Activated CD4-positive, alpha-beta T cell treated with anti-CD3 and anti-CD28 coated beads, Interleukin-2, amount 10 ng/mL, durations not matched to agents 24 days and 14 days (primary cell): ENCODE data around the gene MPZL1. TPM values are rescaled to one million over a fixed set of nuclear protein-coding genes. Genes with fewer than 3 reads are reported as not detected.

Experiments
- DNase-seq: peaks from one replicate; pipeline ENCODE4 v3.0.0; 2022
- H3K27ac Mint-ChIP-seq: one replicate; pipeline ENCODE4 v1.8.0; 2022; ENCODE audit warnings: mild to moderate bottlenecking, mixed read lengths
- H3K27me3 Mint-ChIP-seq: one replicate; pipeline ENCODE4 v1.8.0; 2022; ENCODE audit warnings: mixed read lengths
- H3K36me3 Mint-ChIP-seq: one replicate; pipeline ENCODE4 v1.8.0; 2022; ENCODE audit warnings: low read depth, mild to moderate bottlenecking, mixed read lengths
- H3K4me1 Mint-ChIP-seq: one replicate; pipeline ENCODE4 v1.8.0; 2021; ENCODE audit warnings: mixed read lengths
- H3K4me3 Mint-ChIP-seq: one replicate; pipeline ENCODE4 v1.8.0; 2022; ENCODE audit warnings: mild to moderate bottlenecking, moderate library complexity, mixed read lengths
- H3K9me3 Mint-ChIP-seq: one replicate; pipeline ENCODE4 v1.8.0; 2021; ENCODE audit warnings: mixed read lengths
- intact Hi-C: fragments of 100-400 bp; cut with micrococcal nuclease; formaldehyde crosslinking; loops from one replicate; pipeline ENCODE4 v1.15.1; 2023
- total RNA-seq: library from RNA; stranded (reverse); gene quantifications from 2 replicates; pipeline ENCODE4 v1.2.3, GENCODE V29; 2022

Gene MPZL1
- 39.3 and 41.8 TPM in 2 replicates for total RNA-seq

GRCh38 chr1:167721617-167722151 is at the start of gene MPZL1:
Gene MPZL1 (plus strand): TSS chr1:167721982. CDS start chr1:167722152, 170 bp downstream.
- DNase-seq: peak; percentile 99
- intact Hi-C loops: loop anchor here (1.0 to 2.0 kb wide), 3 partner anchors 55 to 215 kb away; partner anchors contain the start of genes DCAF6 and MPC2
- Mint-ChIP-seq H3K9me3 (no peaks in the 10 kb centered on the region), H3K4me3 (peak within 1 kb of the TSS; percentile 96), H3K4me1 (peaks cover 66% of the 10 kb centered on the region), H3K27me3 (no peaks in the 10 kb centered on the region), H3K27ac (peak within 1 kb of the TSS; percentile 94), H3K36me3 (peaks cover 10% of the 10 kb centered on the region)

DNA sequence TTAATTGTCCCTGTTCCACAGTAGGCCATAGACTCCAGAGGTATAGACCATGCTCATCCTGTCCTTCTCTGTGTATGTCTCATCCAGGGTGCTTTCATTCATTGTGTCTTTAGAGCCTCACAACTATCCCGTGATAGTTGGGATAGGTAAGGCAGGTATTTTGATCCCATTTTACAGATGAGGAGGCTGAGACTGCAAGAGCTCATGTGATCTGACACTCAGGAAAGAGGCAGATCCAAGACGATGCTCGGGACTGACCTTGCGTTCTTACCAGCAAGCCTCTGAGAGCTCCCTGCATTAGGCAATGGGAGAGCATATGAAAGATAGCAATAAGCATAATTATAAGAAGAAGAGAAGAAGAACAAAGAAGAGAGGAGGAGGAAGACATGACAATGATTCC is 49.0 kb upstream of the MPZL1 start:
- Mint-ChIP-seq H3K27me3 (no peaks in the 10 kb centered on the region), H3K9me3 (no peaks in the 10 kb centered on the region), H3K36me3 (peaks cover 61% of the 10 kb centered on the region), H3K4me1 (peaks cover 41% of the 10 kb centered on the region), H3K4me3 (no peak overlapping the region), H3K27ac (no peak overlapping the region)
- intact Hi-C loops: no loop called here
- DNase-seq: no peak

GRCh38 chr1:167673265-167673664 is 48.5 kb upstream of the MPZL1 start:
- no peak for DNase-seq
- Mint-ChIP-seq H3K27ac (no peak overlapping the region), H3K27me3 (no peaks in the 10 kb centered on the region), H3K4me3 (no peak overlapping the region), H3K4me1 (peaks cover 39% of the 10 kb centered on the region), H3K36me3 (peaks cover 60% of the 10 kb centered on the region), H3K9me3 (no peaks in the 10 kb centered on the region)
- intact Hi-C loops: no loop called here

- Mint-ChIP-seq H3K27me3 (no peaks in the 10 kb centered on the region), H3K36me3 (peaks cover 54% of the 10 kb centered on the region), H3K4me1 (peaks cover 33% of the 10 kb centered on the region), H3K4me3 (no peak overlapping the region), H3K27ac (peak overlapping the region; percentile 15), H3K9me3 (no peaks in the 10 kb centered on the region)
- DNase-seq: no peak
- intact Hi-C loops: no loop called here
Measured at GRCh38 chr1:167674156-167674555, 47.6 kb upstream of the MPZL1 start.

DNA sequence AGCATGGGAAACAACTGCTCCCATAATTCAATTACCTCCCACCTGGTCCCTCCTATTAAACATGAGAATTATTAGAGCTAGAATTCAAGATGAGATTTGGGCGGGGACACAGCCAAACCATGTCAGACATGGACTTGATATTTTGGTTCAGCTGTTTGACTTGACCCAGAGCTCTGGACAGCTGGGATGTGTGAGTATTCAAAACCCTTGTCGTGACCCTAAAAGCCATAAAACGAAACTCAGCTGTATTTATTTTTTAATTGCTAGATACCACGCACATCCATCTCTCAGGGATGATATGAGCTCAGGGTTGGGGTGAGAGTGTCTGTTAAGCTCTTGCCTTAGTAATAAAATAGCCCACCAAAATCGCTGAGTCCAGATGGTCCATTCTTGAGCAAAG is 46.3 kb upstream of the MPZL1 start:
- no peaks in the 10 kb centered on the region for H3K9me3 Mint-ChIP-seq
- no peaks in the 10 kb centered on the region for H3K27me3 Mint-ChIP-seq
- H3K27ac Mint-ChIP-seq: no peak overlapping the region
- intact Hi-C loops: no loop called here
- H3K4me1 Mint-ChIP-seq: peaks cover 33% of the 10 kb centered on the region
- peaks cover 49% of the 10 kb centered on the region for H3K36me3 Mint-ChIP-seq
- no peak overlapping the region for H3K4me3 Mint-ChIP-seq
- DNase-seq: no peak

- Mint-ChIP-seq H3K27ac (peak overlapping the region; percentile 2), H3K4me1 (peaks cover 27% of the 10 kb centered on the region), H3K4me3 (no peak overlapping the region), H3K9me3 (no peaks in the 10 kb centered on the region), H3K27me3 (no peaks in the 10 kb centered on the region), H3K36me3 (peaks cover 45% of the 10 kb centered on the region)
- no peak for DNase-seq
- intact Hi-C loops: no loop called here
Measured at GRCh38 chr1:167676205-167676915, 45.4 kb upstream of the MPZL1 start.

- peak overlapping the region; percentile 57 for H3K27ac Mint-ChIP-seq
- H3K4me3 Mint-ChIP-seq: no peak overlapping the region
- peaks cover 22% of the 10 kb centered on the region for H3K4me1 Mint-ChIP-seq
- H3K36me3 Mint-ChIP-seq: peaks cover 43% of the 10 kb centered on the region
- DNase-seq: no peak
- H3K27me3 Mint-ChIP-seq: no peaks in the 10 kb centered on the region
- intact Hi-C loops: no loop called here
- no peaks in the 10 kb centered on the region for H3K9me3 Mint-ChIP-seq
Measured at GRCh38 chr1:167676916-167677848, 44.6 kb upstream of the MPZL1 start.

DNA sequence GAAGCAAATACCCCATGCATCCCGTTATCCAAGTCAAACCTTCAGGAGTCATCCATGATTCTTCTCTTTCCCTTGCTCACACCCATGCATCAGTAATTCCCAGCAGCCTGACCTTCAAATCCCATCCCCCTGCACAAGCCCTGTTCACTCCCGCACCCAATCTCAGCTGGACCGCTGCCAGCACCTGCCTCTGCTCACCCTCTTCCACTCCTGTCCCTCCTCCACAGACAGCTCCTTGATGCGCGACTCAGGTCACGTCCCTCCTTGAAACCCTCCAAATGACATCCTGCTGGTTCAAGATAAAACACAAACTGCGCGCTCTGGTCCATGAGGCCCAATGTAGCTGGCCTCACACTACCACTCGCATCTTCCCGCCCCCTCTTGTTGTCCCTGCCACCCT is 43.4 kb upstream of the MPZL1 start:
- H3K36me3 Mint-ChIP-seq: peaks cover 36% of the 10 kb centered on the region
- peaks cover 22% of the 10 kb centered on the region for H3K4me1 Mint-ChIP-seq
- no peak overlapping the region for H3K27ac Mint-ChIP-seq
- H3K9me3 Mint-ChIP-seq: no peaks in the 10 kb centered on the region
- intact Hi-C loops: no loop called here
- H3K4me3 Mint-ChIP-seq: no peak overlapping the region
- DNase-seq: no peak
- no peaks in the 10 kb centered on the region for H3K27me3 Mint-ChIP-seq

- no peak for DNase-seq
- peaks cover 19% of the 10 kb centered on the region for H3K4me1 Mint-ChIP-seq
- H3K36me3 Mint-ChIP-seq: peaks cover 36% of the 10 kb centered on the region
- no peak overlapping the region for H3K27ac Mint-ChIP-seq
- intact Hi-C loops: no loop called here
- no peaks in the 10 kb centered on the region for H3K9me3 Mint-ChIP-seq
- H3K4me3 Mint-ChIP-seq: no peak overlapping the region
- no peaks in the 10 kb centered on the region for H3K27me3 Mint-ChIP-seq
Measured at GRCh38 chr1:167678838-167679237, 42.9 kb upstream of the MPZL1 start.

- Mint-ChIP-seq H3K27me3 (no peaks in the 10 kb centered on the region), H3K27ac (no peak overlapping the region), H3K36me3 (peaks cover 35% of the 10 kb centered on the region), H3K4me1 (peaks cover 14% of the 10 kb centered on the region), H3K4me3 (no peak overlapping the region), H3K9me3 (no peaks in the 10 kb centered on the region)
- no peak for DNase-seq
- intact Hi-C loops: no loop called here
Measured at GRCh38 chr1:167679714-167680113, 42.1 kb upstream of the MPZL1 start.

DNA sequence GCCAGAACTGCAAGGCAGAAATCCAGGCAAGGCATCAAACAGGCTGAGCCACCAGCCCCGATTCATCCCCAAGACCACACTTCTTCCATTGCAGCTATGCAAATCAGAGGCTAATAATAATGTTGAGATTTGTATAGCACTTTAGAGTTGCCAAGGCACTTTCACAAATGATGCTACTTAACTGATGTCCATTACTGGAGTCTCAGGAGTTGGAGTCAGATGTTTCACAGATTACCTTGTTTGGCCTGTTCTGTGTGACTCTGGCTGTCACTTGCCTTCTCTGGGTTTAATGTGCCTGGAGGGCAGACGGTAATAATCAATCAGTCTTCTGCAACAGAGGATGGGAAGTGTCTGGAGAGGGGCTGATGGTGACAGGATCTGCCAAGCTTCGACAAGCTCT is 40.8 kb upstream of the MPZL1 start:
- intact Hi-C loops: no loop called here
- Mint-ChIP-seq H3K27me3 (no peaks in the 10 kb centered on the region), H3K9me3 (no peaks in the 10 kb centered on the region), H3K4me1 (peaks cover 13% of the 10 kb centered on the region), H3K36me3 (peaks cover 40% of the 10 kb centered on the region), H3K27ac (peak overlapping the region; percentile 66), H3K4me3 (no peak overlapping the region)
- no peak for DNase-seq

DNA sequence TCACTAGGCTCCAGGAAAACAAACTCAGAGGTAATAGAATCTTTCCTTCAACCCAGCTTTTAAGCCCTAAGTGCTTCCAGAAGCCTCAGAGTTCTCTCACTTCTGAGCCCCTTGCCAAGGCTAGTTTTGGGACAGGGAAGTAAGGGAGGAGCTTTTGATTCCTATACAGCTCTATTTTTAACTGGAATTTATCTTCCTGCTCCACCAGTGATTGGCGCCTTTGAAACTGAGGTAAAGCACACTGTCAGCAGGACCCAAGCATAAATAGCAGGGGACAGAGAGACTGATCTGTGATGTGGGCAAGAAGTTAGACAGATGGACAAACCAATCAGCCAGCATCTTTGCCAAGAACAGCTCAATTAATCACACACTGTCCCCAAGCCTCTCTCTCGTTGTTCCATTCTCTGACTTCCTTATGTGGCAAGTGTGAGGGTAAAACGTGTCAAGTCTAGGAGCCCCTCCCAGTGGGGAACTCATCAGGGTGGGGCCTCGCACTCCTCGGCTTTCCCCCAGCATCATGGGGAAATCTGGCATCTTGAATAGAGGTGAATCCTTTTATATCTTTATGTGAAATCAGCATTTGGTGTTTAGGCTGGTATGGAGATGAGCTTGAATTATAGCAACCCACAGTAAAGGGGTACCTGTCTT is 40.2 kb upstream of the MPZL1 start:
- no peak overlapping the region for H3K4me3 Mint-ChIP-seq
- no peak overlapping the region for H3K27ac Mint-ChIP-seq
- no peaks in the 10 kb centered on the region for H3K27me3 Mint-ChIP-seq
- peaks cover 7% of the 10 kb centered on the region for H3K4me1 Mint-ChIP-seq
- no peak for DNase-seq
- H3K9me3 Mint-ChIP-seq: no peaks in the 10 kb centered on the region
- intact Hi-C loops: no loop called here
- H3K36me3 Mint-ChIP-seq: peaks cover 37% of the 10 kb centered on the region

- no peak overlapping the region for H3K4me3 Mint-ChIP-seq
- no peak overlapping the region for H3K27ac Mint-ChIP-seq
- H3K4me1 Mint-ChIP-seq: peaks cover 9% of the 10 kb centered on the region
- no peaks in the 10 kb centered on the region for H3K9me3 Mint-ChIP-seq
- DNase-seq: no peak
- intact Hi-C loops: no loop called here
- peaks cover 47% of the 10 kb centered on the region for H3K36me3 Mint-ChIP-seq
- H3K27me3 Mint-ChIP-seq: no peaks in the 10 kb centered on the region
Measured at GRCh38 chr1:167683226-167683625, 38.6 kb upstream of the MPZL1 start.
